Lung (tissue), 12 donors: ENCODE data around the gene ANTXR2. TPM values are rescaled to one million over a fixed set of nuclear protein-coding genes. Genes with fewer than 3 reads are reported as not detected.

Experiments used
- ATAC-seq: fragments of 200-7000 bp; cut with Tn5 transposase; one replicate; pipeline ENCODE4 v1.9.1; 2020; ENCODE audit warnings: moderate number of reproducible peaks; ENCODE audit not compliant: insufficient read depth, low FRiP score
- DNase-seq, 3 donors: peaks; one replicate each; pipeline ENCODE4 v3.0.0-alpha.2; 2013 to 2017
- H3K27ac ChIP-seq, 2 donors: one replicate each; pipeline ENCODE4 v1.5.1; 2013; ENCODE audit warnings: mild to moderate bottlenecking in 2 of 2, moderate library complexity in 2 of 2, control low read depth in 1 of 2, inconsistent platforms in 1 of 2, low read depth in 1 of 2, low read length in 1 of 2
- H3K27me3 ChIP-seq, 3 donors: one replicate each; pipeline ENCODE4 v1.5.1; 2013; ENCODE audit warnings: low read length in 2 of 3; ENCODE audit not compliant: control insufficient read depth in 3 of 3, insufficient read depth in 3 of 3
- H3K36me3 ChIP-seq, 4 donors: one replicate each; pipeline ENCODE4 v1.5.1; 2013; ENCODE audit warnings: low read length in 4 of 4, mild to moderate bottlenecking in 1 of 4, moderate library complexity in 1 of 4; ENCODE audit not compliant: control insufficient read depth in 4 of 4, insufficient read depth in 4 of 4
- H3K4me1 ChIP-seq, 5 donors: one replicate each; pipeline ENCODE4 v1.5.1; 2013; ENCODE audit warnings: low read length in 5 of 5, mild to moderate bottlenecking in 2 of 5, moderate library complexity in 1 of 5; ENCODE audit not compliant: control insufficient read depth in 5 of 5, insufficient read depth in 5 of 5
- H3K4me3 ChIP-seq: one replicate; pipeline ENCODE4 v1.5.1; 2013; ENCODE audit warnings: mild to moderate bottlenecking, control low read depth, moderate library complexity
- H3K9ac ChIP-seq, 2 donors: one replicate each; pipeline ENCODE4 v1.5.1; 2013; ENCODE audit warnings: low read length in 2 of 2, control low read depth in 1 of 2; ENCODE audit not compliant: insufficient read depth in 1 of 2
- H3K9me3 ChIP-seq, 4 donors: one replicate each; pipeline ENCODE4 v1.5.1; 2013; ENCODE audit warnings: low read length in 3 of 4, mild to moderate bottlenecking in 1 of 4, moderate library complexity in 1 of 4; ENCODE audit not compliant: control insufficient read depth in 4 of 4, insufficient read depth in 3 of 4
- CTCF ChIP-seq: IDR thresholded peaks from 2 replicates; pipeline ENCODE4 v1.5.1; 2012; ENCODE audit warnings: mild to moderate bottlenecking; ENCODE audit errors: control extremely low read depth, extremely low read depth
- WGBS, 2 donors: extraction: QIAGEN DNeasy Blood & Tissue Kit; methylation state at CpG; one replicate each; pipeline ENCODE4 v1.1.7; 2013; 5-methylcytosine and 5-hydroxymethylcytosine counted together
- polyA plus RNA-seq, 2 donors: library from polyadenylated mRNA; stranded (reverse); fragments of 200-250 nt; gene quantifications; one replicate each; pipeline ENCODE4 v1.2.1, GENCODE V29; 2013
- total RNA-seq, 2 donors: library from RNA; depleted of rRNA in 1 of 2; stranded (reverse); fragments of >200 nt in 1 of 2; gene quantifications; one replicate each; pipeline ENCODE4 v1.2.1, GENCODE V29; 2014 to 2021
- donor health status: control.
- donor health status: control.
- donor health status: Bipolar disorder and iron deficiency.
- donor health status: healthy.
- donor health status: DM: yes; HTN: yes; CAD: no.

The ANTXR2 gene
- total and polyA plus RNA-seq, 4 donors: 4.8 to 47.2 (median 28.6) TPM

- Histone ChIP-seq H3K27me3 (no peaks in the 10 kb centered on the region), H3K9ac (no peak overlapping the region), H3K4me1 (peaks cover 0 to 6% (median 0%) of the 10 kb centered on the region in 5 donors), H3K9me3 (no peaks in the 10 kb centered on the region), H3K4me3 (no peak overlapping the region), H3K36me3 (peaks cover 4 to 29% (median 11%) of the 10 kb centered on the region in 4 donors), H3K27ac (no peak overlapping the region)
- TF ChIP-seq CTCF: no peak
- ATAC-seq (no peak), DNase-seq (no peak)
- 96 to 100% methylated on average over 1 of the region's 1 CpG for WGBS, 2 donors
Observed at GRCh38 chr4:80024335-80024734, 48.7 kb downstream of the ANTXR2 start.

- Histone ChIP-seq H3K9me3 (no peaks in the 10 kb centered on the region), H3K36me3 (peaks cover 3 to 33% (median 9%) of the 10 kb centered on the region in 4 donors), H3K4me1 (no peaks in the 10 kb centered on the region), H3K4me3 (no peak overlapping the region), H3K9ac (no peak overlapping the region), H3K27me3 (no peaks in the 10 kb centered on the region), H3K27ac (no peak overlapping the region)
- TF ChIP-seq CTCF: no peak
- no peak for DNase-seq
- ATAC-seq: no peak
- 96 to 97% methylated on average over 3 of the region's 3 CpGs for WGBS, 2 donors
Observed at GRCh38 chr4:80022282-80022681, 50.7 kb downstream of the ANTXR2 start.

GRCh38 chr4:80017125-80017854 is 55.7 kb downstream of the ANTXR2 start:
- DNase-seq: no peak
- H3K9me3 ChIP-seq: no peaks in the 10 kb centered on the region
- no peak overlapping the region for H3K4me3 ChIP-seq
- H3K4me1 ChIP-seq: peaks cover 0 to 3% (median 0%) of the 10 kb centered on the region in 5 donors
- H3K36me3 ChIP-seq: peaks cover 2 to 16% (median 5%) of the 10 kb centered on the region in 4 donors
- TF ChIP-seq CTCF: no peak
- no peak overlapping the region for H3K9ac ChIP-seq
- no peak for ATAC-seq
- WGBS, 2 donors: 34 to 64% methylated on average over 2 of the region's 2 CpGs
- H3K27ac ChIP-seq: no peak overlapping the region
- H3K27me3 ChIP-seq: no peaks in the 10 kb centered on the region
